Umbilical cord (tissue), 2 donors: ENCODE measurements around the gene GPM6B. TPM values are rescaled to one million over a fixed set of nuclear protein-coding genes. Genes with fewer than 3 reads are reported as not detected.
"Not testable (repeated sequence)": the region's sequence is repeated elsewhere in the genome, so short reads cannot be mapped to it uniquely, and the experiment has no call there.

Source experiments
- DNase-seq: peaks from one replicate; pipeline ENCODE4 v3.0.0-alpha.2; 2015; ENCODE audit warnings: low spot score
- total RNA-seq: library from RNA; depleted of rRNA; stranded (reverse); fragments of >200 nt; gene quantifications from one replicate; pipeline ENCODE4 v1.2.3, GENCODE V29; 2014; ENCODE audit warnings: low replicate concordance; ENCODE audit not compliant: insufficient read depth

The GPM6B gene
- total RNA-seq, 1 donor from 2014 or later, result 2.2 TPM

DNA sequence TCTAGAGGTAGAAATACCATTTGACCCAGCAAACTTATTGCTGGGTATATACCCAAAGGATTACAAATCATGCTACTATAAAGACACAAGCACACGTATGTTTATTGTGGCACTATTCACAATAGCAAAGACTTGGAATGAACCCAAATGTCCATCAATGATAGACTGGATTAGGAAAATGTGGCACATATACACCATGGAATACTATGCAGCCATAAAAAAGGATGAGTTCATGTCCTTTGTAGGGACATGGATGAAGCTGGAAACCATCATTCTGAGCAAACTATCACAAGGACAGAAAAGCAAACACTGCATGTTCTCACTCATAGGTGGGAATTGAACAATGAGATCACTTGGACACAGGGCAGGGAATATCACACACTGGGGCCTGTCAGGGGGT is 86.4 kb downstream of the GPM6B start:
- not testable (repeated sequence) for DNase-seq

DNA sequence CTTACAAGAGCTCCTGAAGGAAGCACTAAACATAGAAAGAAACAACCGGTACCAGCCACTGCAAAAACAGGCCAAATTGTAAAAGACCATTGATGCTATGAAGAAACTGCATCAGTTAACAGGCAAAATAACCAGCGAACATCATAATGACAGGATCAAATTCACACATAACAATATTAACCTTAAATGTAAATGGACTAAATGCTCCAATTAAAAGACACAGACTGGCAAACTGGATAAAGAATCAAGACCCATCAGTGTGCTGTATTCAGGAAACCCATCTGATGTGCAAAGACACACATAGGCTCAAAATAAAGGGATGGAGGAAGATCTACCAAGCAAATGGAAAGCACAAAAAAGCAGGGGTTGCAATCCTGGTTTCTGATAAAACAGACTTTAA is 90.3 kb downstream of the GPM6B start:
- DNase-seq, result not testable (repeated sequence)

DNA sequence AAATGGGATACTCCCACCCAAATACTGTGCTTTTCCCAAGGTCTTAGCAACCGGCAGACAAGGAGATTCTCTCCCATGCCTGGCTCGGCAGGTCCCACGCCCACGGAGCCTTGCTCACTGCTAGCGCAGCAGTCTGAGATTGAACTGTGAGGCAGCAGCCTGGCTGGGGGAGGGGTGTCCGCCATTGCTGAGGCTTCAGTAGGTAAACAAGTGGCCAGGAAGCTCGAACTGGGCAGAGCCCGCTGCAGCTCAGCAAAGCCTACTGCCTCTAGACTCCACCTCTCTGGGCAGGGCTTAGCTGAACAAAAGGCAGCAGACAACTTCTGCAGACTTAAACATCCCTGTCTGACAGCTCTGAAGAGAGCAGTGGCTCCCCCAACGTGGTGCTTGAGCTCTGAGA is 92.0 kb downstream of the GPM6B start:
- DNase-seq, result not testable (repeated sequence)

DNA sequence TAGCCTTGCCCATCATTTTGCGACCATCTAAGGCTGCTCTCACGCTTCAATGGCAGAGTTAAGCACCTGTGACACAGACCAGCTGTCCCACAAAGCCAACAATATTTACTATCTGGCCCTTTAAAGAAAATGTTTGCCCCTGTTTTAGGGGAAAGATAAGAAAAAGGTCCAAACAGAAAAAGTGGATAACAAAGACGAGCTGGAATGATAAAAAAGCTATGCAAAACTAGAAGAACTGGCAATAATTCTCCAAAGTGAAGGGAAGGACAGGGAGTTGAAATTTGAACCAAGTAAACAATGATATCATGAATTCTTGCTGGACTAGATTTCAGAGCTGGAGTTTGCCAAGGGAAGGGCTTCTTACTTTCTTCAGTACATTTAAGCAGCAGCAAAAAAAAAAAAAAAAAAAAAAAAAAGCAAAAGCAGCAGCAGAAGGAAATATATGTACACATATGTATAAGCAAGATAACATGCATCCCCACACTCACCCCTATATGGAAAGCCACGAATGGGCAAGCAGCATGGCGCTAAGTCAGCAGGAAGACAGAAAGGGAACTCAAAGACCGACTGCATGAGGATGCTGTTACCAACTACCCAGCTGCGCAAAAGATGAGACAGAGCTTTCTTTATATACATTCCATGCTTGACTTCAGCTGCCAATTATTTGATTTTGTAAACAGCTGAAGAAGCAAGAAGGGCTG is 94.9 kb downstream of the GPM6B start:
- DNase-seq, result peak; percentile 58

DNA sequence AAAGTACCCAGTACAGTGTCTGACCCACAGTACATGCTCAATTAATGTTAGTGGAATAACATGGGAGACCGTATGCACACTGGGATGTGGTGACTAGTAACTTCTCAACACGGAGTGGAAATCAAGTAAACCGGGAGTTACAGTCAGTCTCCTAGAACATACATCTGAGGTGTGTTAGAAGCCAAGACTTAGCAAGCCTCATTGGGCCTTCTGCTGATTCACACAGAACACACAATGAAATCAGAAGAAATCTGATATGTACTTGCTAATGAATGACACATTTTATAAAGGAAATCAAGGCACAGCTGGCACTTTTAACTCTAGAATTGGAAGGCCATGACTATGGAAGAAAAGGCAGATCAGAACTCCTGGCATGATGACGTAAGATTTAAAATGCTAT is 95.5 kb downstream of the GPM6B start:
- DNase-seq, result no peak

Other genes starting within 250 kb of the GPM6B start
- 95.3 TPM for gene EGFL6, start 247.5 kb downstream of the GPM6B start, total RNA-seq
- gene TCEANC, start 164.0 kb downstream of the GPM6B start, total RNA-seq, result 6.0 TPM
- 33.7 TPM for gene RAB9A, start 128.0 kb downstream of the GPM6B start, total RNA-seq
- 41.2 TPM for gene TRAPPC2, start 82.5 kb downstream of the GPM6B start, total RNA-seq
- gene OFD1, start 82.3 kb downstream of the GPM6B start, total RNA-seq, result 8.4 TPM
- 4.6 TPM for gene GEMIN8, start 212.8 kb upstream of the GPM6B start, total RNA-seq